HCT116 (cell line): Measurements from ENCODE around the gene MRPL49. TPM values are rescaled to one million over a fixed set of nuclear protein-coding genes. Genes with fewer than 3 reads are reported as not detected.

Experiments used
- ATAC-seq: fragments of 200-7000 bp; cut with Tn5 transposase; 2 replicates; pipeline ENCODE4 v1.9.1; 2020; ENCODE audit warnings: mild to moderate bottlenecking, moderate library complexity
- BruUV-seq: library from RNA; stranded (reverse); fragments of 400-500 nt; replicated peaks from 2 replicates; lab custom pipeline; 2021; lab: Mats Ljungman, UMichigan
- CTCF ChIA-PET: fragments of 300-600 bp; sonication (Branson Sonifier 250); formaldehyde crosslinking; loops from one replicate; lab custom pipeline; 2021; ENCODE audit warnings: antibody characterized with exemption; lab: Charles Lee
- POLR2A ChIA-PET: fragments of 300-600, 350-600 bp; sonication (Branson Sonifier 250); formaldehyde crosslinking; loops from one replicate; lab custom pipeline; 2021; ENCODE audit warnings: antibody characterized with exemption; lab: Charles Lee
- RAD21 ChIA-PET, 2 experiments: fragments of 300-600 bp; sonication (Branson Sonifier 250); formaldehyde crosslinking; loops; one replicate each; lab custom pipeline; 2023; ENCODE audit warnings: low total read pairs in 2 of 2; ENCODE audit not compliant: uncharacterized antibody in 2 of 2, unreplicated experiment in 2 of 2, low non-redundant PET in 1 of 2; lab: Charles Lee
- DNase-seq: peaks from one replicate; pipeline ENCODE4 v3.0.0-alpha.2; 2010; ENCODE audit warnings: low read depth, low spot score
- H2AFZ ChIP-seq: fragments of 200-600 bp; shearing (Covaris generic), sonication (generic); 2 replicates; pipeline ENCODE4 v1.6.1; 2017; ENCODE audit warnings: low read depth, mixed run types, mixed read lengths, antibody characterized with exemption, low read length; ENCODE audit not compliant: poor library complexity, severe bottlenecking
- H3K27ac ChIP-seq: 2 replicates; pipeline ENCODE4 v1.5.1; 2012; ENCODE audit warnings: low read depth, low read length
- H3K27me3 ChIP-seq: fragments of 200-600 bp; sonication (generic); 2 replicates; pipeline ENCODE4 v1.6.1; 2016; ENCODE audit warnings: mixed run types, low read length, mixed read lengths; ENCODE audit not compliant: insufficient read depth
- H3K36me3 ChIP-seq, 2 experiments: fragments of 200-500 bp in 1 of 2; fragments of 200-600 bp in 1 of 2; sonication (Bioruptor generic) in 1 of 2; sonication (generic) in 1 of 2; 2 replicates each; pipeline versions ENCODE4 v1.5.1 to v1.6.1; 2014 to 2016; ENCODE audit warnings: low read length in 2 of 2, inconsistent platforms in 1 of 2, mixed read lengths in 1 of 2, mixed run types in 1 of 2; ENCODE audit not compliant: insufficient read depth in 2 of 2, control insufficient read depth in 1 of 2
- H3K4me1 ChIP-seq, 2 experiments: fragments of 200-600 bp in 1 of 2; sonication (generic) in 1 of 2; 2 replicates each; pipeline versions ENCODE4 v1.5.1 to v1.6.1; 2012 to 2017; ENCODE audit warnings: low read length in 2 of 2, inconsistent platforms in 1 of 2, mild to moderate bottlenecking in 1 of 2, mixed read lengths in 1 of 2, mixed run types in 1 of 2, moderate library complexity in 1 of 2; ENCODE audit not compliant: insufficient read depth in 2 of 2, control insufficient read depth in 1 of 2
- H3K4me2 ChIP-seq: fragments of 200-600 bp; sonication (generic); 2 replicates; pipeline ENCODE4 v1.6.1; 2017; ENCODE audit warnings: mixed run types, low read length, mixed read lengths
- H3K4me3 ChIP-seq, 2 experiments: fragments of 200-600 bp in 1 of 2; sonication (generic) in 1 of 2; replicated peaks in 1 of 2; 2 replicates each; pipeline ENCODE4 v1.5.1; 2011 to 2016; ENCODE audit warnings: low read length in 2 of 2, control low read depth in 1 of 2, low read depth in 1 of 2, mild to moderate bottlenecking in 1 of 2, mixed read lengths in 1 of 2, mixed run types in 1 of 2
- H3K79me2 ChIP-seq: fragments of 200-600 bp; sonication (generic); 2 replicates; pipeline ENCODE4 v1.6.1; 2017; ENCODE audit warnings: mild to moderate bottlenecking, mixed run types, low read length, moderate library complexity, mixed read lengths; ENCODE audit not compliant: insufficient read depth
- H3K9ac ChIP-seq: fragments of 200-600 bp; sonication (generic); 2 replicates; pipeline ENCODE4 v1.6.1; 2016; ENCODE audit warnings: low read length, mixed read lengths
- H3K9me2 ChIP-seq: fragments of 200-600 bp; sonication (generic), shearing (Covaris generic); 2 replicates; pipeline ENCODE4 v1.6.1; 2017; ENCODE audit warnings: mixed run types, mild to moderate bottlenecking, moderate library complexity; ENCODE audit not compliant: insufficient read depth
- H3K9me3 ChIP-seq, 2 experiments: fragments of 200-500 bp in 1 of 2; fragments of 200-600 bp in 1 of 2; sonication (Bioruptor generic) in 1 of 2; sonication (generic) in 1 of 2; 2 replicates each; pipeline ENCODE4 v1.6.1; 2014 to 2017; ENCODE audit warnings: low read length in 2 of 2, mixed read lengths in 2 of 2, inconsistent platforms in 1 of 2, low read depth in 1 of 2, mild to moderate bottlenecking in 1 of 2, mixed run types in 1 of 2, moderate library complexity in 1 of 2; ENCODE audit not compliant: control insufficient read depth in 1 of 2, insufficient read depth in 1 of 2
- H4K20me1 ChIP-seq: fragments of 200-600 bp; sonication (generic), shearing (Covaris generic); 2 replicates; pipeline ENCODE4 v1.6.1; 2017; ENCODE audit warnings: mixed run types, mild to moderate bottlenecking, moderate library complexity; ENCODE audit not compliant: insufficient read depth
- CEBPB ChIP-seq: IDR thresholded peaks from 2 replicates; pipeline ENCODE4 v1.6.1; 2012; ENCODE audit warnings: low read depth
- EGR1 ChIP-seq: IDR thresholded peaks from 2 replicates; pipeline ENCODE4 v1.6.1; 2012; ENCODE audit warnings: low read depth
- RAD21 ChIP-seq: IDR thresholded peaks from 2 replicates; pipeline ENCODE4 v1.6.1; 2012; ENCODE audit warnings: low read depth, mild to moderate bottlenecking
- SIN3A ChIP-seq: IDR thresholded peaks from 2 replicates; pipeline ENCODE4 v1.6.1; 2012; ENCODE audit warnings: low read depth
- ZNF274 ChIP-seq: fragments of 200-500 bp; sonication (Bioruptor generic); IDR thresholded peaks from 2 replicates; pipeline ENCODE4 v1.6.1; 2014; ENCODE audit warnings: mild to moderate bottlenecking, low read depth, low read length, inconsistent platforms
- intact Hi-C: fragments of 100-400 bp; cut with micrococcal nuclease; formaldehyde crosslinking; loops from 2 replicates; pipeline ENCODE4 v1.10.0; 2022
- total RNA-seq: library from RNA; stranded (reverse); gene quantifications from one replicate; pipeline ENCODE4 v1.2.1, GENCODE V29; 2021; ENCODE audit not compliant: unreplicated experiment
- TF ChIP-seq, protein P1 (sequence below): IDR thresholded peaks from 2 replicates; pipeline ENCODE4 v1.6.1; 2011; ENCODE audit warnings: mild to moderate bottlenecking, low read length, moderate library complexity; ENCODE audit not compliant: insufficient replicate concordance; ENCODE audit errors: extremely low read depth

MRPL49 gene
- total RNA-seq, 1 experiment from 2014 or later, result 77.5 TPM

DNA sequence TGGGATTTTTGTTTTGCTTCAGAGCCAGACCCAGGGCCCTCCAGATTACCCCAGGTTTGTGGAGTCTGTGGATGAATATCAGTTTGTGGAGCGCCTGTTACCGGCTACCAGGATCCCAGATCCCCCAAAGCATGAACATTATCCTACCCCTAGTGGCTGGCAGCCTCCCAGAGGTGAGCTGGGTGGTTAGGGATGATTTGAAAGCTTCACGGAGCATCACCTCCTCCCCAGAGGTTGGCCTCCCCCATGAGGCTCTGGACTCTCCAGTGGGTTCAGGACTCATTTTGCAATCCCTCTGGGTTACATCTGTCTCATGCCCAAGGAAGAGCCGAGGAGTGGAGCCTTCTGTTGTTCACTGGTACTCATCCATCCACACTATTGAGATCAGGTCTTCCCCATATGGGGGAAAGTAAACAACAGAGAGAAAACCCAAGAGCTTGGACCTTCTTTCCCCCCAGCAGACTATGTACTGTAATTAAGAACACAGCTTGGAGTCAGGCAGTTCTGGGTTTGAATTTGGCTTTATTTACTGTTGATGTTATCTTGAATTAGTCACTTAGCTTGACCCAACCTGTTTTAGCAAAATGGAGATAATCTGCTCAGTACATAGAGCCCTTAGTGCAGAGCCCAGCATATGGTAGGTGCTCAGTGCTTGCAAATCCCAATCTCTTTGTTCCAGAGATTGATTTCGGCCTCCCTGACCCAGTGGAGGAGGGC lies 2.5 kb downstream of the MRPL49 start:
- Histone ChIP-seq H3K4me2 (peak overlapping the region; percentile 91; the same call in 1 of the 2 replicates), H3K27me3 (no peaks in the 10 kb centered on the region), H3K9ac (no peak overlapping the region), H3K4me3 (no peak overlapping the region), H2AFZ (no peak overlapping the region), H4K20me1 (no peaks in the 10 kb centered on the region; the same call in 1 of the 2 replicates), H3K27ac (no peak overlapping the region), H3K4me1 (peaks cover 9 to 19% of the 10 kb centered on the region in 2 experiments; a peak in 3 of 4 replicates), H3K79me2 (peaks cover 58% of the 10 kb centered on the region), H3K36me3 (peaks cover 25 to 62% of the 10 kb centered on the region in 2 experiments), H3K9me2 (no peaks in the 10 kb centered on the region), H3K9me3 (no peaks in the 10 kb centered on the region)
- BruUV-seq, result TSS peak; percentile 21
- DNase-seq (no peak), ATAC-seq (no peak)
- no peak for TF ChIP-seq EGR1
- TF ChIP-seq, protein P1, sequence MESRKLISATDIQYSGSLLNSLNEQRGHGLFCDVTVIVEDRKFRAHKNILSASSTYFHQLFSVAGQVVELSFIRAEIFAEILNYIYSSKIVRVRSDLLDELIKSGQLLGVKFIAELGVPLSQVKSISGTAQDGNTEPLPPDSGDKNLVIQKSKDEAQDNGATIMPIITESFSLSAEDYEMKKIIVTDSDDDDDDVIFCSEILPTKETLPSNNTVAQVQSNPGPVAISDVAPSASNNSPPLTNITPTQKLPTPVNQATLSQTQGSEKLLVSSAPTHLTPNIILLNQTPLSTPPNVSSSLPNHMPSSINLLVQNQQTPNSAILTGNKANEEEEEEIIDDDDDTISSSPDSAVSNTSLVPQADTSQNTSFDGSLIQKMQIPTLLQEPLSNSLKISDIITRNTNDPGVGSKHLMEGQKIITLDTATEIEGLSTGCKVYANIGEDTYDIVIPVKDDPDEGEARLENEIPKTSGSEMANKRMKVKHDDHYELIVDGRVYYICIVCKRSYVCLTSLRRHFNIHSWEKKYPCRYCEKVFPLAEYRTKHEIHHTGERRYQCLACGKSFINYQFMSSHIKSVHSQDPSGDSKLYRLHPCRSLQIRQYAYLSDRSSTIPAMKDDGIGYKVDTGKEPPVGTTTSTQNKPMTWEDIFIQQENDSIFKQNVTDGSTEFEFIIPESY, result no peak
- no peak for TF ChIP-seq ZNF274
- no peak for TF ChIP-seq CEBPB
- TF ChIP-seq RAD21, result no peak
- TF ChIP-seq SIN3A, result no peak
- ChIA-PET POLR2A (interaction anchor here (1.2 to 1.3 kb wide), 2 partner anchors 13 to 45 kb away, joined by 3 to 6 read pairs; partner anchors contain the start of genes SPDYC and TM7SF2), RAD21 (interaction anchor here in 1 of 2 experiments (0.8 kb wide), 1 partner anchor 57 kb away, joined by 3 read pairs; the partner anchor contains the start of gene CAPN1), CTCF (no interaction called here)
- intact Hi-C loops, result no loop called here
